ENCODE data around the gene CLEC2A. TPM values are rescaled to one million over a fixed set of nuclear protein-coding genes. Genes with fewer than 3 reads are reported as not detected.
A peak's percentile ranks its signal among the peaks of the same experiment; 100 is the strongest.

Gene CLEC2A
- total and polyA plus RNA-seq, 2 experiments from 2014 or later = not detected

- peaks cover 3% of the 10 kb centered on the region for H3K27me3 Mint-ChIP-seq (ENCODE audit: insufficient read depth, low read depth, poor library complexity)
- no peaks in the 10 kb centered on the region for H3K79me2 ChIP-seq (replicated peaks; ENCODE audit: insufficient read depth)
- peak overlapping the region; percentile 52; the same call in 1 of the 2 replicates for H2AFZ ChIP-seq
- DNase-seq (ENCODE audit: low spot score) = no peak
- H3K4me3 ChIP-seq = no peak overlapping the region
- no peak overlapping the region for H3K27ac Mint-ChIP-seq
- no peaks in the 10 kb centered on the region for H3K36me3 ChIP-seq (ENCODE audit: insufficient read depth)
- peaks cover 19% of the 10 kb centered on the region for H3K4me1 ChIP-seq (ENCODE audit: insufficient read depth)
- no peak overlapping the region for H3K27ac ChIP-seq (ENCODE audit: low read depth)
- no peaks in the 10 kb centered on the region for H3F3A ChIP-seq (replicated peaks; ENCODE audit: low read depth)
- peaks cover 15% of the 10 kb centered on the region; the same call in 2 of the 3 replicates for H3K4me1 Mint-ChIP-seq
- H3K36me3 Mint-ChIP-seq (ENCODE audit: low read depth) = no peaks in the 10 kb centered on the region
- no peak for ATAC-seq
- no peaks in the 10 kb centered on the region for H4K20me1 ChIP-seq (replicated peaks; ENCODE audit: insufficient read depth)
- H3K9me3 Mint-ChIP-seq = no peaks in the 10 kb centered on the region; the same call in 2 of the 3 replicates
- H3K27me3 ChIP-seq (ENCODE audit: insufficient read depth) = no peaks in the 10 kb centered on the region
- peaks cover 8% of the 10 kb centered on the region; the same call in 1 of the 2 replicates for H3K9me2 ChIP-seq (ENCODE audit: insufficient read depth)
- TF ChIP-seq NANOG (IDR thresholded peaks at IDR 0.05; ENCODE audit: borderline replicate concordance) (no peak), CREB1 (CRISPR knock-in tag; IDR thresholded peaks at IDR 0.05; ENCODE audit: low read depth) (no peak)
- no peak overlapping the region for H3K4me2 ChIP-seq
- H3K4me3 Mint-ChIP-seq = no peak overlapping the region
These were observed 60.0 kb downstream of the CLEC2A start for GRCh38 chr12:9872162-9872561.

GRCh38 chr12:9870286-9870866, 61.8 kb downstream of the CLEC2A start:
- peaks cover 19% of the 10 kb centered on the region for H3K4me1 ChIP-seq (ENCODE audit: insufficient read depth)
- no peak overlapping the region for H3K4me3 ChIP-seq
- H3K27me3 ChIP-seq (ENCODE audit: insufficient read depth) = no peaks in the 10 kb centered on the region
- no peaks in the 10 kb centered on the region for H3K36me3 ChIP-seq (ENCODE audit: insufficient read depth)
- Mint-ChIP-seq H3K36me3 (ENCODE audit: low read depth) (no peaks in the 10 kb centered on the region), H3K4me3 (no peak overlapping the region), H3K9me3 (no peaks in the 10 kb centered on the region), H3K27ac (peak overlapping the region; percentile 68; the same call in 1 of the 2 replicates), H3K27me3 (ENCODE audit: insufficient read depth, low read depth, poor library complexity) (peaks cover under 1% of the 10 kb centered on the region), H3K4me1 (peaks cover 15% of the 10 kb centered on the region; the same call in 2 of the 3 replicates)
- H4K20me1 ChIP-seq (replicated peaks; ENCODE audit: insufficient read depth) = no peaks in the 10 kb centered on the region
- H3F3A ChIP-seq (replicated peaks; ENCODE audit: low read depth) = no peaks in the 10 kb centered on the region
- no peak overlapping the region for H3K27ac ChIP-seq (ENCODE audit: low read depth)
- ATAC-seq (no peak), DNase-seq (ENCODE audit: low spot score) (no peak)
- H3K4me2 ChIP-seq = no peak overlapping the region
- peak overlapping the region; percentile 23; the same call in 1 of the 2 replicates for H2AFZ ChIP-seq
- peaks cover 8% of the 10 kb centered on the region; the same call in 1 of the 2 replicates for H3K9me2 ChIP-seq (ENCODE audit: insufficient read depth)
- no peaks in the 10 kb centered on the region for H3K79me2 ChIP-seq (replicated peaks; ENCODE audit: insufficient read depth)
- TF ChIP-seq ZNF114 (CRISPR knock-in tag; IDR thresholded peaks at IDR 0.05) = no peak
- TF ChIP-seq POLR2AphosphoS5 (IDR thresholded peaks at IDR 0.05; ENCODE audit: low read depth) = no peak
- no peak for TF ChIP-seq REST (IDR thresholded peaks at IDR 0.05; ENCODE audit: unreplicated experiment)
- TF ChIP-seq CREB1 (CRISPR knock-in tag; IDR thresholded peaks at IDR 0.05; ENCODE audit: low read depth) = no peak
- no peak for TF ChIP-seq EZH2phosphoT487 (IDR thresholded peaks at IDR 0.05; ENCODE audit: unreplicated experiment)
- no peak for TF ChIP-seq ZNF462 (CRISPR knock-in tag; IDR thresholded peaks at IDR 0.05)
- TF ChIP-seq JUNB (IDR thresholded peaks at IDR 0.05; ENCODE audit: unreplicated experiment) = no peak
- TF ChIP-seq, protein P1, sequence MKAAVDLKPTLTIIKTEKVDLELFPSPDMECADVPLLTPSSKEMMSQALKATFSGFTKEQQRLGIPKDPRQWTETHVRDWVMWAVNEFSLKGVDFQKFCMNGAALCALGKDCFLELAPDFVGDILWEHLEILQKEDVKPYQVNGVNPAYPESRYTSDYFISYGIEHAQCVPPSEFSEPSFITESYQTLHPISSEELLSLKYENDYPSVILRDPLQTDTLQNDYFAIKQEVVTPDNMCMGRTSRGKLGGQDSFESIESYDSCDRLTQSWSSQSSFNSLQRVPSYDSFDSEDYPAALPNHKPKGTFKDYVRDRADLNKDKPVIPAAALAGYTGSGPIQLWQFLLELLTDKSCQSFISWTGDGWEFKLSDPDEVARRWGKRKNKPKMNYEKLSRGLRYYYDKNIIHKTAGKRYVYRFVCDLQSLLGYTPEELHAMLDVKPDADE (IDR thresholded peaks at IDR 0.05) = no peak
- no peak for TF ChIP-seq ZNF331 (CRISPR knock-in tag; IDR thresholded peaks at IDR 0.05; ENCODE audit: low read depth)
